G401.6 (cell line): ENCODE data around the gene SEMA4C.
"Not testable (repeated sequence)": the region's sequence is repeated elsewhere in the genome, so short reads cannot be mapped to it uniquely, and the experiment has no call there.

Experiments used
- FAIRE-seq: peaks from 2 replicates; lab custom pipeline; 2012; peaks lifted over from hg19 to GRCh38; lab: Jason Lieb, UNC

Gene SEMA4C

GRCh38 chr2:96898135-96898505, 28.2 kb upstream of the SEMA4C start:
- no peak for FAIRE-seq

GRCh38 chr2:96897491-96898134, 27.7 kb upstream of the SEMA4C start:
- FAIRE-seq = no peak

- FAIRE-seq = no peak
Observed at GRCh38 chr2:96895746-96896651, 26.1 kb upstream of the SEMA4C start.

GRCh38 chr2:96895032-96895745, 25.3 kb upstream of the SEMA4C start:
- no peak for FAIRE-seq

DNA sequence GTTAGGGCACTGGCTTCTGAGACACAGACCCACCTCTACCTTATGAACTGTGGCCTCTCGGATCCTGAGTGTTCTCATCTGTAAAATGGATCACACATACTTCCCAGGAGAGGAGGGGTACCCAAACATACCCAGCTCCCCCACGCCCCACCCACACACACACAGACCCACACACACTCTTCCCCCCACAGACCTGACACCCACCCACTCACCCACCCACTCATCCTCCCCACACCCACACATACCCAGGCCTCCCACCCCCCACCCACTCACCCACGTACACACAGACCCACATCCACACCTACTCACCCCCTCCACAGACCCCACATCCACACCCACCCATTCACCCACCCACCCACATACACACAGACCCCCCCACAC, 24.3 kb upstream of the SEMA4C start:
- FAIRE-seq = no peak

DNA sequence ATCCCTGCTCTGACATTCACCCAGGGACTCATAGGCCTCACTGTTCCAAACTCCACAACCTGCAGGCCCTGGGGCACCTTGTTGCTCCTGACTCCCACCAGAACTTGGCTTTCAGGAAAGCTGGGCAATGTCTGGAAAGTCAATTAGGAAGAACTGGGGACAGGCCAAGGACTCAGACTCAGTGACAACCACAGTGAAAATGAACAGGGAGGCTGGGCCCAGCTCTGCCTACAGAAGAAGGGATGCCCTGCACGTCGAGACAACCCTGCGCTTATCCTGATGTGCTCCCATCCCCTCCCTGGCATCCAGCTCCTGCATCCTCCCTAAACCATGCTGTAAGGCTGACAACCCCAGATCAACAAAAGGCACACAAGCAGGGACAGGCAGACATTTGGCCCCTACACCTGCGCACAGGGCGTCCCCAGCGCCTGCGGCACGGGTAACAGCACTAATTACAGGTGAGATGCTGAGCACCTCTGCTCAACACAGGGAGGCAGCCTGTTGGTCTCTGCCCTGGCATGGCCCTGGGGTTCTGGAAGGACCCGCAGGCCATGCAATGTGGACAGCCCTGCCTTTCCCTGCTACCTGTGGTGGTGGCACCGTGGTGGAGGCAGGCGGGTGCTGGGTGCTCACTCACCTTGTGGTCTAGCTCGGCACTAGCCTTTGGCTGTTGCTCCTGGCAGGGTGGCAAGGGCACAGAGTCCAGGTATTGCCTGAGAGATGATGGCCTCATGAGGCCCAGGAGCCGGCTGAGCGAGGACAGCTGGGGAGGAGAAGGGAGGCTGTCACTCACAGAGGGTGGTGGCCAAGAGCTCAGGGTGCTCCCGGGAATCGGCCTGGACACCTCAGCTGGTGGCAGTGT, 23.6 kb upstream of the SEMA4C start:
- no peak for FAIRE-seq

GRCh38 chr2:96891591-96892333, 21.9 kb upstream of the SEMA4C start:
- no peak for FAIRE-seq

DNA sequence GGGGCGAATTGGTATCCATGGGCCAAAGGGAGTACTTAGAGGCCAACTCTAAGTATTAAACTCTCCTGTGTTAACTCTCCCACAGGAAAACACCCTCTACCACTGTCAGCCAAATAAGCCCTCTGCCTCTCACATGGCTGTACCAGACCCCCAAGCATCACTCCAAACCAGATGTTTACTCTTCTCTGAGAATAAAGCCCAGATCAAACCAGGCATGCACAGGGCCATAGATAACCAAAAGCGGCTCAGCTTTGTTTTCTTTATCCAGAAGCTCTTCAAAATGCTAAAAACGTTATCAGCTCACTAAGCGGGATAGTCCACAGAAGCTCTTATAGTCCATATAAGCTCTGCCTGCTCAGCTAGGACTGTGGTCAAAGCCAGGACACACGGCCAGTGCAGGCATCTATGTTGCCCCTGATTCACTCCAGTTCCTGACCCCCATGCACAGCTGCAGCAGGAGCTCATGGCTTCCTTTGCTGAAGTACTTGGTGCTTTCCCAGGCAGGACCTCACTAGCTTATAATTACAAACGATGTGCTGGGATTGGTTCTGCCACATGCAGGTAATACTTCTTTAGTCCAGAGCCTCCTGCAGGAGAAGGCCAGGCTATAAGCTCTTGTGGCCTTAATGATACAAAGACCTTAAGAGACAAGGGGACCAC, 21.0 kb upstream of the SEMA4C start:
- FAIRE-seq = no peak

DNA sequence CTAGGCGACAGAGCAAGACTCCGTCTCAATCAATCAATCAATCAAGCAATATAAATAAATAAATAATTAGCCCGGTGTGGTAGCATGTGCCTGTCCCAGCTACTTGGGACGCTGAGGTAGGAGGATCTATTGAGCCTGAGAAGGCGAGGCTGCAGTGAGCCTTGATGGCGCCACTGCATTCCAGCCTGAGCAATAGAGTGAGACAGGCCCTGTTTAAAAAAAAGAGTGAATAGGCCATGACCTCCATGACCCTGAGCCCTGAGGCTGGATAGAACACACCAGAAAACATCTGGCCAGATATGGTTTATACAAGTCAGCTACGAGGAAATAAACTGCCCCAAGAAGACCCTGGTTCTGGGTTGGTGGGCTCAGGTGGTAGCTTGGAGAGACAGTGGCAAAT, 20.4 kb upstream of the SEMA4C start:
- no peak for FAIRE-seq

DNA sequence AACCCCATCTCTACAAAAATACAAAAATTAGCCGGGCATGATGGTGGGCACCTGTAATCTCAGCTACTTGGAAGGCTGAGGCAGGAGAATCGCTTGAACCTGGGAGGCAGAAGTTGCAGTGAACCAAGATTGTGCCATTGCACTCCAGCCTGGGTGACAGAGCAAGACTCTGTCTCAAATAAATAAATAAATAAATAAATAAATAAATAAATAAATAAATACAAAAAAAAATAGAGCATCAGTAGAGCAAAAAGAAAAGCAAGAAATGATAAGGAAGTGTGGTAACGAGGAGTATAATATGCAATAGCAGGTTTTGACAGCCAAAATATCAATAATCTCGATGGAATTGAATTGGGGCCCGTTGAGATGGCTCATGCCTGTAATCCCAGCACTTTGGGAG, 19.6 kb upstream of the SEMA4C start:
- not testable (repeated sequence) for FAIRE-seq

GRCh38 chr2:96888072-96889011, 18.5 kb upstream of the SEMA4C start:
- FAIRE-seq = no peak

- FAIRE-seq = no peak
Observed at GRCh38 chr2:96887493-96888012, 17.7 kb upstream of the SEMA4C start.

DNA sequence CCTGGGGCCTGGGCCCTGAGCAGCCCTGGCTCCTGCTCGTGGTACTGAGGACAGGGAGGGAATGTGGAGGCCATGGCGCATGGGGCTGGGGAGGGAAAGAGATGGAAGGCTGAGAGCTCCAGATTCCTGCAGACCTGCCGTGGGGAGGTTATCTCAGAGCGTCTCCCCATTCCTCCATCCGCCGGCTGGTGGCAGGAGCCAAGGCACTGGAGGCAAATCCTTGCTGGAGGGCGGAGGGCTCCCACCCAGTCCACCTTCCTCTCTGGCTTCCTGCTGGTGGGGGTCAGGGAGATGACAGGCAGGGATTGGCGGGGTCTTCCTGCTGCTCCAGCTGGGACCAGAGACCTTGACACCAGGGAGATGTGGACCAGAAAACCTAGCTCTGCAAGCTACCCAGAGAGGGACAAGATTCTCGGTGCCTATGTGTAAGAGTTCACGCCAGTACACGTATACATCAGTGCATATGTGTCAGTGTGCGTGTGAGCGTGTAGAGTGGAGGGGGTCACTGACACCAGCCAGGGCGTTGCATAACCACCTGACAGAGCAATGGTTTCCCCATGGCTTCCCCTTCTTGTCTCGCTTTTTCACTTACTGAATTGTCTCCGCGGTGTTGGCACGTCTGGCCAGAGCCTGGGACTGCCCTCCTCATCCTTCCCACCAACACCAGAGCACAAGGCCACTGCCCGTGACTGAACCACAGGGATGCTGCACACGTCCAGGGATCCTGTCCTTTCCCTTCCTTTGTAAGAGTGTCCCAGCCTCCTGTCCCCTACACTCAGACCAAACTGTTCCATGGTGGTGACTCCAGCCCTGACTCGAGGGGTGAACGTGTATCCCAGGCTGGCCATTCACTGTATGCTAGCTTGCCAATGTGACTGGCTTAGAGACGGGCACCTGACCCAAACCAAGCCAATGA, 15.8 kb upstream of the SEMA4C start:
- FAIRE-seq = no peak

GRCh38 chr2:96884299-96885094, 14.6 kb upstream of the SEMA4C start:
- FAIRE-seq = no peak

GRCh38 chr2:96883306-96883705, 13.4 kb upstream of the SEMA4C start:
- no peak for FAIRE-seq

GRCh38 chr2:96882906-96883305, 13.0 kb upstream of the SEMA4C start:
- FAIRE-seq = no peak

GRCh38 chr2:96882230-96882629, 12.3 kb upstream of the SEMA4C start:
- no peak for FAIRE-seq
